Esophagus muscularis mucosa (tissue), 4 donors: ENCODE measurements around the gene AK5. TPM values are rescaled to one million over a fixed set of nuclear protein-coding genes. Genes with fewer than 3 reads are reported as not detected.

Experiments used
- DNase-seq: peaks from one replicate; pipeline ENCODE4 v3.0.0-alpha.2; 2017; ENCODE audit errors: extremely low spot score
- H3K27ac ChIP-seq, 4 donors: fragments of 200-600 bp; sonication (generic); replicated peaks in 1 of 4; 1 replicate in 3 of 4; 2 replicates in 1 of 4; pipeline ENCODE4 v1.5.1; 2016 to 2019; ENCODE audit warnings: mild to moderate bottlenecking in 1 of 4
- H3K27me3 ChIP-seq, 4 donors: fragments of 200-600 bp; sonication (generic); one replicate each; pipeline versions ENCODE4 v1.5.1 to v1.6.0; 2016 to 2019
- H3K36me3 ChIP-seq, 4 donors: fragments of 200-600 bp; sonication (generic); one replicate each; pipeline ENCODE4 v1.5.1; 2016 to 2019
- H3K4me1 ChIP-seq, 4 donors: fragments of 200-600 bp; sonication (generic); one replicate each; pipeline ENCODE4 v1.5.1; 2016 to 2019
- H3K4me3 ChIP-seq, 4 donors: fragments of 200-600 bp; sonication (generic); 1 replicate in 2 of 4; 2 replicates in 2 of 4; pipeline ENCODE4 v1.5.1; 2016 to 2019; ENCODE audit warnings: mild to moderate bottlenecking in 4 of 4, moderate library complexity in 1 of 4
- H3K9me3 ChIP-seq, 4 donors: fragments of 200-600 bp; sonication (generic); 1 replicate in 3 of 4; 2 replicates in 1 of 4; pipeline ENCODE4 v1.5.1; 2016 to 2019
- CTCF ChIP-seq, 3 experiments: fragments of 200-600 bp in 2 of 3; fragments of 450-650 bp in 1 of 3; sonication (generic) in 2 of 3; IDR thresholded peaks; one replicate each; pipeline ENCODE4 v1.5.1; 2017 to 2019; ENCODE audit warnings: antibody characterized with exemption in 3 of 3, mild to moderate bottlenecking in 2 of 3, moderate library complexity in 1 of 3
- EP300 ChIP-seq: sonication (generic); formaldehyde crosslinking; IDR thresholded peaks from one replicate; pipeline ENCODE4 v1.6.1; 2017; ENCODE audit warnings: antibody characterized with exemption
- POLR2A ChIP-seq: fragments of 450-650 bp; IDR thresholded peaks from one replicate; pipeline ENCODE4 v1.6.1; 2017; ENCODE audit warnings: antibody characterized with exemption, moderate library complexity, mild to moderate bottlenecking, low read depth
- POLR2AphosphoS5 ChIP-seq, 2 donors: sonication (generic); formaldehyde crosslinking; IDR thresholded peaks; one replicate each; pipeline ENCODE4 v1.6.1; 2017; ENCODE audit warnings: antibody characterized with exemption in 2 of 2
- WGBS: methylation state at CpG from one replicate; pipeline ENCODE4 v1.1.5; 2018; 5-methylcytosine and 5-hydroxymethylcytosine counted together
- intact Hi-C: fragments of 100-400 bp; cut with DNase I; formaldehyde crosslinking; loops from one replicate; pipeline ENCODE4 v1.15.1; 2023
- total RNA-seq, 4 donors: library from RNA; depleted of rRNA; stranded (reverse); fragments of >200 nt; gene quantifications; one replicate each; pipeline versions ENCODE4 v1.1.0 to v1.2.1, GENCODE V29; 2016

Gene AK5
- total RNA-seq, 4 donors from 2014 or later, result 0.97 to 2.5 (median 2.0) TPM

DNA sequence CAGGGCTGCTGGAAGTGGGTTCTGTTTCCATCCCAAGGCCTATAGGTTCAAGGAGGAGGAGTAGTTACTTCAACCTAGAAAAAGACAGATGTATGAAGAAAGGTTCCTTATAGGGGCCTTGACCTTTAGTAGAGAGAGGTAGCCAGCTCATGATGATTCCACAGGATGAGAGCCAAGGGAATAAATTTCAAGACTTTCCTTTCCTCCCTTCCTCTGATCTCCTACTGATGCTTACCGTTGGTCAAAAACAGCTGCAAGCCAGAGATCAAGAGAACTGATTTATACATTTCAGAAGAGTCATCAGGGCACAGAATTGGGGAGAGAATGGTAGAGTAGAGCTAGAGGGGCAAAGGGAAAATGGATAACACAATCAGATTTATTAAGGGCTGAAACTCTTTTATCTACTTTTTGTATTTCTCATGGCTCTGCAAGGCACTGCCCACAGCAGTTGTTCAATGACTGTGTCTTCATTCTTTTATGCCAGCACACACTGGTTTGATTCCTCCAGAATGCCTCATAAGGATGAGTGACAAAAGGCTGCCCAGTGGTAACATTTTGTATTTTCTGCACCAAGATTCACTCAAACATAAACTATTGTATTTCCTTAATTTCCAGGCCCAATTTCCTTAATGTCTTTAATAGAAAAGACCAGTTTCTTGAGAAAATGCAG lies 37.4 kb downstream of the AK5 start:
- Histone ChIP-seq H3K36me3 (no peaks in the 10 kb centered on the region), H3K9me3 (no peaks in the 10 kb centered on the region), H3K27ac (no peak overlapping the region), H3K4me3 (no peak overlapping the region), H3K27me3 (no peaks in the 10 kb centered on the region), H3K4me1 (no peaks in the 10 kb centered on the region)
- WGBS, result 67% methylated on average over 1 of the region's 1 CpG
- no peak for DNase-seq
- intact Hi-C loops, result no loop called here
- TF ChIP-seq EP300, result no peak
- no peak for TF ChIP-seq POLR2AphosphoS5 (IDR thresholded peaks at IDR 0.05)
- TF ChIP-seq POLR2A, result no peak
- TF ChIP-seq CTCF (IDR thresholded peaks at IDR 0.05), result no peak

DNA sequence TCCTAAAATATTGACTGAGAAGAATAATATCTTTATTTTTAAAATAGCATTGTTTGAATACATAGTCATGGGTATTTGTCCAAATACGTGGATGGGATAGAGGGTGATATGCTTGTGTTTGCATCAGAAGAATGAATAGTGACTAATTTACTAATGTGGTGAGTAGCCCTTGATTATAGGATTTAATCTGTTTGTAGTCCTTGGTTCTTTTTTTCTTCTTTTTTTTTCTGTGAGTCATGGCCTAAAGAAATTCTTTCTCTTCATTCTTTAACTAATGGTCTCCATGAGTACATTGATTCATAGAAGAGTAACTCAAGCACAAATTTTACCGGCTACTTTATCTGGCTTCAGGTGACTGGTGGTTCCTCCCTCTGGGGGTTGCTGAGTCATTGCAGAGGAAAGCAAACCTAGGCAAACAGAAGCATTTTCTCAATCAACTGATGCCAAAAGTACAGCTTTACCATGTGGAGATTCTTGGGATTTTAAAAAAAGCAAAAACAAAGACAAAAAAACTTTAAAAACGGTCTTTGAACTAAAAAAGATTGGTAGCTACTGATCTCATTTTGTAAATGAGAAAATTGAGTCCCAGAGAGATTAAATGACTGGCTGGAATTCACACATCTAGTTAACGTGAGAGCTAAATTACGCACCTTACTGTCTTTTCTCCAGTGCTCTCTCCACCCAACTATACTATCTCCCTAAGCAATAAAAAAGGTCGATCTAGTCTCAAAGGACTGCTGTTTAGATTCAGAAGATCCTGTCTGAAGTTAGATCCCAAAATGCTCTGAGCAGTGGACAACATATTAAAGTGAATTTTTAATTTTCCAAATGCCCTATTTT lies 40.5 kb downstream of the AK5 start:
- WGBS, result 63% methylated on average over 6 of the region's 6 CpGs
- Histone ChIP-seq H3K9me3 (no peaks in the 10 kb centered on the region), H3K27ac (no peak overlapping the region), H3K4me3 (no peak overlapping the region), H3K4me1 (no peaks in the 10 kb centered on the region), H3K36me3 (no peaks in the 10 kb centered on the region), H3K27me3 (no peaks in the 10 kb centered on the region)
- no peak for TF ChIP-seq POLR2A
- no peak for TF ChIP-seq EP300
- no peak for TF ChIP-seq POLR2AphosphoS5 (IDR thresholded peaks at IDR 0.05)
- no peak for TF ChIP-seq CTCF (IDR thresholded peaks at IDR 0.05)
- DNase-seq, result no peak
- intact Hi-C loops, result no loop called here

GRCh38 chr1:77333501-77333900 lies 51.7 kb downstream of the AK5 start:
- Histone ChIP-seq H3K27me3 (no peaks in the 10 kb centered on the region), H3K36me3 (no peaks in the 10 kb centered on the region), H3K4me1 (no peaks in the 10 kb centered on the region), H3K4me3 (no peak overlapping the region), H3K9me3 (no peaks in the 10 kb centered on the region), H3K27ac (no peak overlapping the region)
- WGBS, result 85% methylated on average over 2 of the region's 2 CpGs
- no peak for DNase-seq
- TF ChIP-seq POLR2A (no peak), EP300 (no peak), CTCF (IDR thresholded peaks at IDR 0.05) (no peak), POLR2AphosphoS5 (IDR thresholded peaks at IDR 0.05) (no peak)
- intact Hi-C loops, result no loop called here

- no peaks in the 10 kb centered on the region for H3K4me1 ChIP-seq
- H3K9me3 ChIP-seq, result no peaks in the 10 kb centered on the region
- H3K4me3 ChIP-seq, result no peak overlapping the region
- H3K36me3 ChIP-seq, result no peaks in the 10 kb centered on the region
- DNase-seq, result no peak
- intact Hi-C loops, result no loop called here
- H3K27me3 ChIP-seq, result no peaks in the 10 kb centered on the region
- TF ChIP-seq POLR2A, result no peak
- TF ChIP-seq EP300, result no peak
- no peak for TF ChIP-seq CTCF (IDR thresholded peaks at IDR 0.05)
- no peak for TF ChIP-seq POLR2AphosphoS5 (IDR thresholded peaks at IDR 0.05)
- H3K27ac ChIP-seq, result no peak overlapping the region
Observed at GRCh38 chr1:77336729-77337128, 54.9 kb downstream of the AK5 start.
